Measurements from ENCODE around the gene BTRC. TPM values are rescaled to one million over a fixed set of nuclear protein-coding genes. Genes with fewer than 3 reads are reported as not detected.

The BTRC gene
- total RNA-seq, 1 donor from 2014 or later, result 18.2 TPM

- TF ChIP-seq CTCF (IDR thresholded peaks at IDR 0.05), result no peak
- no peak for DNase-seq
- Histone ChIP-seq H3K36me3 (no peaks in the 10 kb centered on the region), H3K4me1 (no peaks in the 10 kb centered on the region), H3K9me3 (no peaks in the 10 kb centered on the region), H3K27me3 (no peaks in the 10 kb centered on the region), H3K4me3 (no peak overlapping the region), H3K27ac (no peak overlapping the region)
- intact Hi-C loops (cut with DNase I), result no loop called here
- ATAC-seq, result no peak
These were observed 93.5 kb downstream of the BTRC start for GRCh38 chr10:101447477-101447876.

GRCh38 chr10:101450277-101451080 lies 96.5 kb downstream of the BTRC start:
- Histone ChIP-seq H3K9me3 (no peaks in the 10 kb centered on the region), H3K27ac (no peak overlapping the region), H3K27me3 (no peaks in the 10 kb centered on the region), H3K4me1 (no peaks in the 10 kb centered on the region), H3K36me3 (no peaks in the 10 kb centered on the region), H3K4me3 (no peak overlapping the region)
- DNase-seq (no peak), ATAC-seq (no peak)
- intact Hi-C loops (cut with DNase I), result no loop called here
- no peak for TF ChIP-seq CTCF (IDR thresholded peaks at IDR 0.05)

- ATAC-seq (no peak), DNase-seq (no peak)
- Histone ChIP-seq H3K4me1 (no peaks in the 10 kb centered on the region), H3K9me3 (no peaks in the 10 kb centered on the region), H3K4me3 (no peak overlapping the region), H3K36me3 (no peaks in the 10 kb centered on the region), H3K27me3 (no peaks in the 10 kb centered on the region), H3K27ac (no peak overlapping the region)
- TF ChIP-seq CTCF (IDR thresholded peaks at IDR 0.05), result no peak
- intact Hi-C loops (cut with DNase I), result no loop called here
These were observed 97.3 kb downstream of the BTRC start for GRCh38 chr10:101451261-101451660.

- Histone ChIP-seq H3K27me3 (no peaks in the 10 kb centered on the region), H3K4me1 (no peaks in the 10 kb centered on the region), H3K9me3 (no peaks in the 10 kb centered on the region), H3K27ac (no peak overlapping the region), H3K4me3 (no peak overlapping the region), H3K36me3 (no peaks in the 10 kb centered on the region)
- TF ChIP-seq CTCF (IDR thresholded peaks at IDR 0.05), result no peak
- DNase-seq, result no peak
- intact Hi-C loops (cut with DNase I), result no loop called here
- ATAC-seq, result no peak
These were observed 97.7 kb downstream of the BTRC start for GRCh38 chr10:101451667-101452069.

GRCh38 chr10:101452176-101452575 lies 98.2 kb downstream of the BTRC start:
- H3K27me3 ChIP-seq, result no peaks in the 10 kb centered on the region
- no peaks in the 10 kb centered on the region for H3K9me3 ChIP-seq
- no peak overlapping the region for H3K27ac ChIP-seq
- no peaks in the 10 kb centered on the region for H3K36me3 ChIP-seq
- no peak for DNase-seq
- H3K4me3 ChIP-seq, result no peak overlapping the region
- ATAC-seq, result no peak
- intact Hi-C loops (cut with DNase I), result no loop called here
- TF ChIP-seq CTCF (IDR thresholded peaks at IDR 0.05), result no peak
- no peaks in the 10 kb centered on the region for H3K4me1 ChIP-seq
